Stimulated activated CD8-positive, alpha-beta memory T cell treated with anti-CD3 and anti-CD28 coated beads, Interleukin-7, amount 100 ng/mL, for 24 hours (primary cell): ENCODE measurements around the gene DPEP3.
"Not testable (repeated sequence)": the region's sequence is repeated elsewhere in the genome, so short reads cannot be mapped to it uniquely, and the experiment has no call there.

Experiments
- DNase-seq: peaks from one replicate; pipeline ENCODE4 v3.0.0-alpha.2; 2020; ENCODE audit warnings: low read depth

DPEP3 gene

GRCh38 chr16:67943619-67944504 lies 36.4 kb downstream of the DPEP3 start, which contains the start of gene LCAT:
Gene LCAT, minus strand, starts transcription at chr16:67944120. Its CDS starts 19 bp downstream, at chr16:67944101.
- DNase-seq: no peak

DNA sequence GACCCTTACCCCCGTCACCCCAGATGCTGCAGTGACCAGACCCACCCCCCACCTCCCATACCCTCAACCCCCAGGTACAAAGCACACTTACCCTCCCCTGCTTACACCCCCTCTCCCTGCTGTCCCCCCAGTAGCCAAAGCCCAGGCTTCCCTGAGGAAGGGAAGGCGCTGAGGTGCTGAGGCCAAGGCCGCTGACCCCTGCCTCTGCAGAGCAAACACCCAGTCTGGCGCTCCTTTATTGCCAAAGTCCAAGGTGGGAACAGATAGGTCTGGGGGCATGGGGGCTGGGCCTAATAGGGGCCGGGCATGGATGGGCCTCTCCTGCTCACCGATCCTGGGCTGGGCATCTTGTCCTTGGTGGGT lies 37.1 kb downstream of the DPEP3 start:
- no peak for DNase-seq

GRCh38 chr16:67942510-67943255 lies 37.6 kb downstream of the DPEP3 start:
- DNase-seq: no peak

DNA sequence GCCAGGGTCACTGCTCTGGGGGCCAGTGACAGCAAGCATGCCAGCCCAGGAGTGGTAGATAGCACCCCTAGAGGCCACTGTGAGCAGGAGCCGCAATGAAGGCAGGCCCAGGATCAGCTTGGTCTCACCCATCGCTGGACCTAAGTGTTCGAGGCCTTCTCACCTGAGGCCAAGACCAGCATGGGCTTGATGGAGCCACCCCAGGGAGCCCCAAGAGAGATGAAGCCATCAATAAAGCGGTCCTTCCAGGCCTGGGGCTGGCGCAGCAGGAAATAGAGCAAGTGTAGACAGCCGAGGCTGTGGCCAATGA lies 38.1 kb downstream of the DPEP3 start:
- no peak for DNase-seq

DNA sequence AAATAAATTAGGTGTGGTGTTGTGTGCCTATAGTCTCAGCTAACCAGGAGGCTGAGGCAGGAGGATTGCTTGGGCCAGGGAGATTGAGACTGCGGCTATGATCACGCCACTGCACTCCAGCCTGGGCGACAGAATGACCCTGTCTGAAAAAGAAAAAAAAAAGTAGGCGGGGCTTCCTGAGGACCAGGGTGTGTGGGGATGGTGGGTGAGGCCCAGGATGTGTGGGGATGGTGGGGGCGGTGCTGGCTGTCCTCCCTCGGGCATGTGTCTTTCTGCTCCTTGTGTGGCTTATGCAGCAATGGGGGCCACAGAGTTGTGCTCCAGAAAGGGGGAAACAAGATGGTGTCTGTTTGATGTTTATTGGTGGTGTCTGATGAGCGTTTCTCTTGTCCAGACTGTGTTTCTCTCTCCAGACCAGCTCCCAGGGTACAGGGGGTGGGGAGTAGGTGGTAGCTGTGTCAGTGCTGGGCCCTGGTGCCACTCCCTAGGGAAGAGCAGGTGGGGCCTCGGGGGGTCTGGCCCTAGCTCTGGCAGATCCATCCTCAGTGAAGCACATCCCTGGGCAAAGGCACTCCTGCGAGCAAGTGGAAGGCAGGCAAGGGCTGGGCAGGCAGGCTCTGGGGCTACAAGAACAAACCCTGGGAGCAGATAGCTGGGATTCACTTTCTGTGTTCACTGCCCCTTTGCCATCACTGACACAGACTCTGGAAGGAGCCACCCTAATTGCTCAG lies 38.7 kb downstream of the DPEP3 start:
- no peak for DNase-seq

- DNase-seq: no peak
Observed at GRCh38 chr16:67940446-67941089, 39.7 kb downstream of the DPEP3 start.

- DNase-seq: no peak
Observed at GRCh38 chr16:67939507-67940445, 40.5 kb downstream of the DPEP3 start.

GRCh38 chr16:67937713-67938112 lies 42.6 kb downstream of the DPEP3 start:
- not testable (repeated sequence) for DNase-seq

DNA sequence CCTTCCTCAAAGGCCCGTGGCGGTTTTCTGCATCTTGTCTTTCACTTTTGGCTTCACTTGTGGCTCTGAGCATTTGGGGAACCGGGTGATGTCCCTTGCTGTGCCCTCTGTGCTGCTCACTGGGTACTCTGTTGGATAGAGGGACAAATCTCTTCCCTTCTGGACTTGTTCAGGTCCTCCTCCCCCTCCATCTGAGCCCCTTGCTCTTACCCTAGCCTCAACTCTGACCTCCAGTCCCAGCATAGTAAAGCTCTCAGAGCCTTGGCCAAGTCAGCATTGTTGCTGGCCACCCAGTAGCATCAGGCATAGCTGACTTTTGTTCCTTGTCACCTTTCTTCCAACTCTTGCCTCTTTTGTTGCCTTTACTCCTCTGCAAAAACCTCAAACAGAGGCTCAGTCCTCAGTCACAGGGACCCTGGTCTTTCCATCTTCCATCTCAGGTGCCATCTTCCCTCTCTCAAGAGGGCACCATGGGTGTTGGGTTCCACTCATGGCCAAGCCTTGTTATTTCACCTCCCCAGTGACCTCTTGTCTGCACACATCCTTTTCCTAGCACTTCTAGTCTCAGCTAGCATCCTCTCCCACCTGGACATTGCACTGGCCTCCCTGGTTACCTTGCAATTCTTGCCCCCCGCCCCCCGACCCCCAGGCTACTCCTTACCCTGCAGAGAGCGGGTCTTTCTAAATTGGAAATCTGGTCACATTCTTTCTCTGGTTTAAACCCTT lies 43.3 kb downstream of the DPEP3 start:
- DNase-seq: peak; percentile 38

DNA sequence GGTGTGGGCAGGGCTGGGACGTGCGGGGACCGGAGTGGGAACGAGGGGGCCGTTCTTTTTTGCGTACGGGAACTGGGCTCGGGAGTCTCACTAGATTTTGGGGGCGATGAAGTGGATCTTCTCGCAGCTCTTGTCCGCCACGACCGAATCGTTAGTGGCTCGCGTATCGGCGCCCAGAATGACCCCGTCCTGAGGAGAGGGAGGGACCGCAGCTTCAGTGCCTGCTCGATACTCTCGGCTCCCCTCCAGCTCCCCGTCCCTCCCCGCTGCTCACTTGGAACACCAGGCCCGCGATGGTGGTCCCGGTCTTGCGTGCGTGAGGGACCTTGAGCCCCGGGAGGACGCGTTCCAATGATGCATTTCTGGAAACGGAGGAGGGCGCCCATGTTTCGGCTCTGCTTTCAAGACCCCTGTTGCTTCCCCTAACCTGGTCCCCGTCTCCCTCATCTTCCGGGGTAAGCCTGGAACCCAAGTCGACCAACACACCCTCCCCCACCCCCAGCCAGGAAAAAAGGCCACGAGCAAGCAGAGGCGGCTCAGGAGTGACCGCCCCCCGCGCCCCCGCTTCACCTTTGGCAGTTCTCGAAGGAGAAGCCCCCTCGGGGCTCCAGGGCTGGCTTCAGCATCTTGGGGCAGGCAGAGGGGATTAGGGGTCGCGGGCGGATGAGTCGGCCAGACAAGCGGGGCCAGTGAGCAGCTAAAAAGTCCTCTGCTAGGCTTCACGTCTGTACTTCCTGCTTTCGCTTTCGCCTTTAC lies 44.0 kb downstream of the DPEP3 start, which contains the start of gene PSMB10:
PSMB10 (minus strand) TSS at position 727 of the 756 bp plus-strand sequence; CDS start at position 626, 101 bp downstream.
- DNase-seq: peak; percentile 25

GRCh38 chr16:67935402-67936123 lies 44.7 kb downstream of the DPEP3 start:
- peak; percentile 87 for DNase-seq

DNA sequence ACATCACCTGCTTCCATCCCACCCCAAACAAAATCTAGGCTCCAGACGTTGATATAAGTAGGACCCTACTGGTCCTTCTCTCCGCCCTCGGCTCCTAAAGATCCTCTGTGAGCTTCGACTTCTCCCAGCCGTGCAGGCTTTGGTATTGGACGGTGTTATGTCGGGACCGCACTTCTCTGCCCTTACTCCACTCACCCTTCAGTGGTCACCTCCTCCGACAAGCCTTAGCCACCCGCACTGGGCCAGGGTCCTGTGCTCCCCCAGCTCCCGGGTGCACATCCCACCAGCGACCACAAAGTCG lies 45.2 kb downstream of the DPEP3 start:
- DNase-seq: no peak

DNA sequence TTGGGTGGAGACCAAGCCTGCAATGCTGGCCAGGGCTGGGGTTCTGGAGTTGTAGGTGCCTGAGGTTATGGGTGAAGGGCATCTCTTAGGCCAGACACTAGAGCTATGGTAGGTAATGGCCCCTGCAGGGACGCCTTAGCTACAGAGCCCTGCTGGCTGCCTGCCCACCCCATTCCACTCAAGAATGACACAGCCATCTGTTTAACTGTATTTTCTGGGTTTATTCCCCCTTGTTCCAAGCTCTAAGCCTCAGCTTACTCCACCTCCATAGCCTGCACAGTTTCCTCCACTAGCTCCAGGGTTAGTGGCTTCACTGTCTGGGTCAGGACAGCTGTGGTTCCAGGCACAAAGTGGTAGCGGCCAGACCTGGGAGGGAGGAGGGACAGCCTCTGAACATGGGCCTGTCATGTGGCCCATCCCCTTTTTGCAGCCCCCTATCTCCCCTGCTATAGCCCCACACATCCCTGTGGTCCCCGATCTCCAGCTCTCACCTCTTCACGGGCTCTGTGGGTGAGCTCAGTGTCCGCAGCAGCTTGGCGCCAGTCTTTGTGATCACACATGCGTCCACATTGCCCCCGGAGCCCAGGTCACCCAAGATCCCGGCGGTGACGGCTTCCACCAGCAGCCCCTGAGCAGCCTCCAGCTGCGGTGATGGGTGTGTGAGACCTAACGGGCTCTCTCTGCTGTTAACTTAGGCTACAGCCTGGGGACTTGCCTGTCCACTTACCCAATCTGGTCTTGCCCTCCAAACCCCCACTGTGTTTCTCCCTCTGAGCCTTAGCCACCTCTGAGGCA lies 45.8 kb downstream of the DPEP3 start:
- DNase-seq: no peak

DNA sequence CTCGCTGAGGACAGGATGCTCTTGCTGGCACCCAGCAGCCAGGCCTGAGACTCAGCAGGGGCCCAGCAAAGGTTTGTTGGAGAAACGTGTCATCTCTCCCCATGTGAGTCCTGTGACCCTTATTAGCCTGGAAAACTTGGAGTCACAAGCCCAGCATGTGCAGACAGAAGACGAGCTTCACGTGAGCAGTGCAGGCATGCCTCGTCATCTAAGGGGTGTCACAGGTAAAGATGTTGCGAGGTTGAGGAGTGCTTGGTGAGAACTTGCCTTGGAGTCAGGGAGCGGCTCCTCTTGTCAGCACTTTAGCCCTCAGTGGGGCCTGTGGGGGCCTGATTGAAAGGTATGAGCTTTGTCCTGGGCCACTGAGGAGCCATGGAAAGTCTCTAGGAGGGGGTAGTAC lies 46.5 kb downstream of the DPEP3 start:
- DNase-seq: no peak

DNA sequence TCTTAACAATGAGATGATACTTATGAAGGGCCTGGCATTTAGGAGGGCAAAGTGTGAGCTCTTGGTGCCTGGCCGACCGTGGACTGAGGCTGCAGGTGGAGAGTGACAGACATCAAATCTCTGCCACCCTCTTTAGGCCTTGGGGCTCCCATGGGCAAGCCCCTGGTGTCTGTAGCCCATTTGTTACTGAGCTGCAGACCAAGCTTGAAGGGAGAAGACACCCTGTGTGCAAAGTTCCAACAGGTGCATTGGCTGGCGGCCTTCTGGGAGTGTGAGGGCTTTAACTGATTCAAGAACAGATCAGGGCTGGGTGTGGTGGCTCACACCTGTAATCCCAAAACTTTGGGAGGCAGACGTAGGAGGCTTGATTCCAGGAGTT lies 47.8 kb downstream of the DPEP3 start:
- no peak for DNase-seq

DNA sequence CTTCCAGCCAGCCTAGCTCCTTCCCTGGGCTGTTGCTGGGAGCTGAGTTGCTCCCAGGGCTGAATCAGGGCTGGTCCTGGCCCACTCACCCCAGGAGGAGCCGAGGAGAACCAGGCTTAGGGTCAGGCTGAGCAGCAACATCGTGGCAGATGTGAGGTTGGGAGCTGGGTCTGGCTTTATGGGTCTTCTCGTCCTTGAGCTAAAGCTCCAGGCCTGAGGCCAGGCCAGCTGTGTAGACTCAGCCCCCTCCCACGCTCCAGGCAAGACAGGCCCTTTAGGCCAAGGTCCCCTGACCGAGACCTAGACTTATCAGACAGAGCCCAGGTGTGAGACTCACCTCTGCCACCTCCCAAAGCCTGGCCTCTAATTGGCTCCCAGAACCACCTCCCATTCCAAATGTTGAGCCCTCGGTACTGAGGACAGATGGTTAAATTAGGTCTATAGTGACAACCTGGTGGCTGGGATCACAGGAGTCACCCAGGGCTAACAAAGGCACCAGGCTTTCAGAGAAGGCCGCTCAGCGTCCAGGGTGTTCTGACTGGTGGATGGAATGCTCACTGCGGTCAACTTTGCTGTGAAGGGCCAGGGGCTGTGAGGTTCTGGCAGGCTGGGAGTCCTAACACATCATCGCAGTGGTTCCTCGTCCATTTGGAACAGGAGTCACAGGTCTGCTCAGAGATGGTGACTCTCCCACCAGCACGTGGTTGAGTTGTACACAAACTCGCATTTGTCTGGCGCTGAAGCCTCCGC lies 48.4 kb downstream of the DPEP3 start, which contains the start of gene CTRL:
CTRL (minus strand) TSS at position 151 of the 750 bp plus-strand sequence; CDS start at position 141, 10 bp downstream.
- DNase-seq: no peak

DNA sequence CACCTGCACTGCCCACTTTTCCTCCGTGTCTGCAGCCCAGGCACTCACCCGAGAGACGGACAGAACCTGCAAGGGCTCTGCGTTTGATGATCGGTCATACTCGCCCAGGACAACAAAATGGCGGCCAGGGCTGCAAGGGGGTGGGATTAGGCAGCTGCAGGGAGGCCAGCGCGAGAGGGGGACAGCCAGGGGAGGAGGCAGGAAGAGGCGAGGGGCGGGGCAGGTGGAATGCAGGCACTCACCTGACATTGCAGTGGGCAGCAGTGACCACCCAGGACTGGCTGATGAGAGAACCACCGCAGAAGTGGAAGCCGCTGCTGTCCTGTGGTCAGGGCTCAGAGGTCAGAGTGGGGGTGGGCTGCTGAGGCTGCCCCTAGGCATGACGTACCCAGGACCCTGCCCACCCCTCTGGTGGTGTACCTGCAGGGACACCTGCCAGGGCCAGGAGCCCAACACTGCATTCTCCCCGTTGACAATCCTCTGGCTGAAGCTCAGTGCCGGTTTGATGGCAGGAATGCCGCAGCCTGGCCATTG lies 49.6 kb downstream of the DPEP3 start:
- no peak for DNase-seq
